NCI-H1048 (cell line): ENCODE measurements around the gene ADGRD1.

Experiments used
- DNase-seq: peaks from one replicate; lab custom pipeline; 2025; lab: John Stamatoyannopoulos, UW

The ADGRD1 gene

DNA sequence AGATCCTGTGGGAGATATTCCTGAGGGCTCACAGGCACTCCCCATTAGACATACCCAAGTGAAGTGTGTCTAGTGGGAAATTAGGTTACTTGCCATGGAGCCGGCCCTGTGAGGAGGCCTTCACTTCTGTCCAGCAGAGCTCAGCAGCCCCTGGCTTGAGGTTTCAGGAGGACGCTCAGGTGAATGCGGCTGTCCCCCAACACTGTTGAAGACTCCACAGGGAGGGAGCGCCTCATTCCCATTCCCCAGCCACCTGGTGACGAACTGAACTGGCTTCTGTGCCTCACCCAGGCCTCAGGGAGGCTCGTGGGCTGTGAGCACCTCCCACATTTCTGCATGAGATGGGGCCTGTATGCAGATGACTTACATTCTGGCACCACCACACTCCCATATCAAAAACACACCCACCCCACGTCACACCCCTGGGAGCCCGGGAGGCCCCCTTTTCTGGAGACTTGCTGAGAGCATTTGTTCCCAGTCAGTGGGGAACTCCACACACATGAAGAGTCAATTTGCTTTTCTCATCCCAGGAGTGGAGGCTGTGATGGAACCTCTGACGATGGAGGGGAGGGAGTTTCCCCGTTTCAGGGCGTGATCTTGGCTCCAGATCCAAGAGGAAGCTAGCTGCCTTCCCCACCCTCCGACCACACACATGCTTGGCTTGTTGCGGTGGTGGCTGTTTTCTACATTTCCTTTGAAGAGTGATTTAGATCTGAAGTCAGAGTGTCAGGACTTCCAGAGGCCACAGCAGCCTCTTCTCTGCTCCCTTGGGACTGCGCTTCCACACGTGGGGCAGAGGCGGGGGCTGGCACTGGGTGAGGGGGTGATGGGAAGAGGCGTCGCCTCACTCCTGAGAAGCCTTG, 120.7 kb downstream of the ADGRD1 start:
- no peak for DNase-seq

DNA sequence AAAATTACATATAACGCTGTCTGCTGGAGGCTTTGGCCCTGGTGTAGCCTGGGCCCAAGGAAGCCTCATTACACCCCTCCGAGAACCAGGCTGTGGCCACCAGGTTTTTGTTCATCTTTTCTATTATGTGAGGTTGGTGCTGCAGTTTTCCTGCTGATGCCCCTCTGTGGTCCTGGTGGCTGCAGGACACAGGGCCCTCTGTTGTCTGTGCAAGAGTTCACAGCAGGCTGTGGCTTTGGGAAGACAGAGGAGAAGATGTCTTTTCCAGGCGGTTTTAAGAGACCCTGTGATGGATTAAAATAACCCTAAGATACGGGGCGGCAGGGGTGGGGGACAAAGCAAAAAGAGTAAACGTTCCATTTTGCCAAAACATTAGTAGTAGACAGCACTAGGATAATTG, 121.5 kb downstream of the ADGRD1 start:
- no peak for DNase-seq

DNA sequence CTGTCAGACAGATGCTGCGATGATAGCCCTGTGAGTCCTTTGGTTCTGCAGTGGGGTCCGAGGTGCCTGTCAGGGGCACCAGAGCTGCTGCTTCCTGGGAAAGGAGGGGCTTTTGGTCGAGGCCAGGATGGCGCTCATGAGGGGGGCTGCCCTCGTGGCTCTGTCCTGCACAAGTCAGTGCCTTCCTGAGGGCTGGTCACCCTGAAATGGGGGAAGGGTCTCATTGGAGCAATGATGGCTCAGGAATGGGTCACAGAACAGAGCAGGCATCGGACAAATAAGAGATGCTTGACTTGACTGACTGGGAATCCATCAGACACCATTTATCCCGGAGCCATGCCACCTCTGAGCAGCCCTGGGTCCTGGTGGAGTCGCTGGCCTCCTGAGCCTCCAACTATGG, 121.9 kb downstream of the ADGRD1 start:
- DNase-seq: no peak

DNA sequence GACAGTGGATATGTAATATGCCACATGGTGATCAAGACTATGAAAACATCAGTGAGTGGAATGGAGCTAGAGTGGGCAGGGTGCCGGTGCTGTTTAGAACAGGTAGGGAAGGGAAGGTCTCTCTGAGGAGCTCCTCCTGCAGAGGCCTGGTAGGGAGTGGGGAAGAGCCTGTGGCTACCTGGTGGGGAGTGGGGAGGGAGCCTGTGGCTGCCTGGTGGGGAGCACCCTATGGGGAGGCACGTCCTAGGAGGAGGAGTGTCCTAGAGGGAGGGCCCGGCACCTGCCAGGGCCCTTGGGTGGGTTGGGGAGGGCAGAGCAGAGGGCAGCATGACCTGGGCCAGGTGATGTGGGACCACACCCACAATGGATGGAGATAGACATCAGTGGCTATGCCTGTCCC, 122.6 kb downstream of the ADGRD1 start:
- no peak for DNase-seq

DNA sequence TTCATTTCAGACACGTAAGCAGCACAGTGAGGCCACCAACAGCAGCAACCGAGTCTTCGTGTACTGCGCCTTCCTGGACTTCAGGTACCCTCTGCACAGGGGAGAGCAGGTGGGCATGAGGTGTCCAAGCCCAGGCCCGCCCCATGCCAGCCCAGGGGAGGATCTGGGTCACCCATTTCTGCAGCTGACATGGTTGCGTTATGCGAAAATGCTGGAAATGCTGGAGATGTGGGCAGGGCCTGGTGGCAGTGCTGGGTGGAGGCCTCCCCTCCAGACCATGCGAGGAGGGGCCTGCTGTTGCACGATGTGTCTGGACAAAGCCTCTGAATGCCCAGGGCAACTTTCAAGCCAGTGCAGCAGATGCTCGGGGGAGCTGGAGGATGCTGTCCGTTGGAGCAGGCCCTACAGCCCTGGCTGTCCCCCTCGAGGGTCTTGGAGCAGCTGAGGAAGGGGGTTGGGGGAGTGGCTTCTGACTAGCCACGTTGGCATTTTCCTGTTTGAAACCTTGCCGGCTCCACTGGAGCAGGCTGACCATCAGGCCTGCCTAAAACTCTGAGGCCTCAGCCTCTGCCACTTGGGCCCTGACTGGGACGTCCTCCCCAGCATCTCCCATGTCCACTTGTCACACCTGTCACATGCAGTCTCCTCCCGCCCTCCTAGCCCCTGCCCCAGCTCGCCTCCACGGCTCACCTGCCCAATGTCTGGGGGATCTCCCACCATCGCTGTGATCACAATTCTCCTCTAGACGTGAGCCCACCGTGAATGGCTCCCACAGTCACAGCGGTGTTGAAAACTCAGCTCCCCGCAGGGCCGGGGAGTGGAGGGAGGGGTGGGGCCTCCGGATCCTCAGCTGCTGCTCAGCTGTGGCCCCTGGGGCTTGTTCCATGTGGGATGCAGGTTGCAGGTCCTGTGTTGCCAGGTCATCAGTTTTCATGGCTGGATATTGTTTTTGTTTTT, 123.4 kb downstream of the ADGRD1 start:
- DNase-seq: no peak

DNA sequence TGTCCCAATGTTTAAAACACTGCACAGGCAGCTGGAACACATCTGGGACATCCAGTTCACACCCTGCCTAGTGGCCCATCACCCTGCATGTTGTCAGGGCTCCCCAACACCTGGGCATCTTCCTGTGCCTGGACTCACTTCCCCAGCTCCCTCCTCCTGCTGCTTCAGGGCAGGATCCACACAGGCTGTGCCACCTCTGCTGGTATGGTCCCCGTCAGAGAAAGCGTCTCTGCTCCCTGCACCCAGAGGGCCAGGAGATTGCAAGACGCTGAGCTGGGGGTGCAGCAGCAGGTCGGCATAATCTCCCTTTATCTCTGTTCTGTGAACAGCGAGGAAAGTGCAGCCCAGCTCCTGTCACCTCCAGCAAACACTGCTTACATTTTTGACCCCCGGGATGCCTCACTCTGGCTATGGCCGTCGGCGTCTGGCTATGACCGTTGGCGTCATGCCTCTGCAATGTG, 124.3 kb downstream of the ADGRD1 start:
- no peak for DNase-seq

DNA sequence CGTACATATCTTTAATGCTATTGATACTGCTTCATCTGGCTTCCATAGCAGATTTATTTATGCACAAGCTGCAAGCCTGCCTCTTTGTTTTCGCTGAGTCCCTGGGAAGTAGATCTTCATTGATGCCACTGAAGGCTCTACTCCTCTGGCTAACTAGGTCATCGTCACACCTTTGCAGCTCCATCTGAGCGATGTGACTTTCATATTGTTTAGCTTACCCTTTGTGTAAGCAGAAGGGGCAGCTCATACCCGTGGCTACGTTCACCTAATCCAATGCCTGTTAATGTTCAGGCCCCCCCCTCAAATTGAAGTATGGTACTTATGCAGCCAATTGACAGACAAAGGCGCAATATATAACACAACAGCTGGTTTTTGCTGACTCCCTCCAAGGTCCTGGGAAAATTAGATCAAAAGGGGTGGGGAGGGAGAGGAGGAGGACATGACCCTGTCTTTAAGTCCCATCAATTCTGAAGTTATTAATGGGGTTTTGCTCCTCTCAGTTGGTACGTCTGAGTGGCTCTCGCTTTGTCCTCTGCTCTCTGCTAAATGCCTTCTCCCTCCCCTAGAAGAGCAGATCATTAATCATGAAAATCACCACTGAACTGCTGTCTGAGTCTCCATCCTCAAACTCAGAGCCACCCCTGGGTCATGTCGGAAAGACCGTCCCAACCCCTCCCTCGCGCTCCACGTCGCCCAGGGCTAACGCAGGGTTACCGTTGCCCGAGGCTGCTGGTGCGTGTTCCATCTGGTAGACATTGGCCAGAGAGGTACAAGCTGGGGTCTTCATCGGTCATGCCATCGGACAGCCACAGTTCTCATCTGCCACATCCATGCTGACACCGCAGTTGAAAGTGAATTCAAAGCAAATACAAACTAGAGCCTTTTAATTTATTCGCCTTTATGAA, 128.8 kb downstream of the ADGRD1 start:
- DNase-seq: no peak

DNA sequence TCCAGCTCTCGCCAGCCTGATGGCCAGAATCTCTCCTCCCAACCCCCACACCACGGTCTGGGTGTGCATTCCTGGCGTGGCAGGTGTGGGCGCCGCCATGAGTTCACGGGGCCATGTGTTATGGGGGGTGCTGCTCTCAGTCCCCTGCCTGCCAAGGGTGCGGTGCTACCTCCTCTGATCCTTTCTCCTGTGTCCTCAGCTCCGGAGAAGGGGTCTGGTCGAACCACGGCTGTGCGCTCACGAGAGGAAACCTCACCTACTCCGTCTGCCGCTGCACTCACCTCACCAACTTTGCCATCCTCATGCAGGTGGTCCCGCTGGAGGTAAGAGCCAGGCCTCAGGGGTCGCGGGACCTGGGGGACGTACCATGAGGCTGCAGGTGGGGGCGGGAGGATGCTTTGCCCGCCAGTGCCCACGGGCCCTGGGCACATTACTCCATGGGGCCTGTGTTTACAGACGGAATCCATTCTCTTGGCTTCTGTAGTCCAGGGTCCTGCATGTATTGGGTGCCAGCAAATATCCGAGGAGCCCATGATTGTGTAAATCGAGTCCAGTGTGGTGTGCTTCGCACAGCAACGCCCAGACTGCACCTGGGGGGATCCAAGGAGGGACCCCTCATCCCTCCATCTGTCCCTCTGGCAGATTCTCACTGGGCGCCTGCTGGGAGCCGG, 130.8 kb downstream of the ADGRD1 start:
- no peak for DNase-seq

DNA sequence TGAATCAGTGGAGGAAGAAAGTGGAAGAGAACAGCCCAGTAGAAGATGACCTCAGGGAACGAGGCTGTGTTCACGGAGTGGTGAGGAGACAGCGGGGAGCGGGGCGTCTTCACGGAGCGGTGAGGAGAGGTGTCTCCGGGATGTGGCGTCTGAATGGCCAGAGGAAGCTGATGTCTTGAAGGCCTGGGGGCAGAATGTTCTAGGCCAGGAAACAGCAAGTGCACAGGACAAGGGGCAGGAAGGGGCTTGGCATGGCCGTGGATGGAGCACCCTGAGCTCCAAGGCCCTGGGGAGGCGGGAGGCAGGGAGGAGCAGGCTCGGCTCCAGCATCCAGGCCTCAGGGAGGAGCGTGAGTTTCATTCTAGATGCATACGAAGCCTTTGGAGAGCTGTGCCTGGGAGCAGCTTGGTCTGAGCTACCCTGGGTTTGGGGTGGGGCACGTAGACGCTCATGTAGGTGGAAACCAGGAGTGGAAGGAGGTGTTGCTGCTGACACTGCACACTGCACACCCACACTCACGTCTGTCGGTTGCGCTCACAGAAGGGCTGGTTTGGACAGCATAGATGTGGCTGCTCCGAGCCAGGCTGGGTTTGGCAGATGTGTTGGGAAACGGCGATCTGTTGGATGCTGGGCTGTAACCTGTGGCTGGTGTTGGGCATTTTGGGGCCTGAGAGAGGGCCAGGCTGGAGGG, 131.6 kb downstream of the ADGRD1 start:
- DNase-seq: no peak

DNA sequence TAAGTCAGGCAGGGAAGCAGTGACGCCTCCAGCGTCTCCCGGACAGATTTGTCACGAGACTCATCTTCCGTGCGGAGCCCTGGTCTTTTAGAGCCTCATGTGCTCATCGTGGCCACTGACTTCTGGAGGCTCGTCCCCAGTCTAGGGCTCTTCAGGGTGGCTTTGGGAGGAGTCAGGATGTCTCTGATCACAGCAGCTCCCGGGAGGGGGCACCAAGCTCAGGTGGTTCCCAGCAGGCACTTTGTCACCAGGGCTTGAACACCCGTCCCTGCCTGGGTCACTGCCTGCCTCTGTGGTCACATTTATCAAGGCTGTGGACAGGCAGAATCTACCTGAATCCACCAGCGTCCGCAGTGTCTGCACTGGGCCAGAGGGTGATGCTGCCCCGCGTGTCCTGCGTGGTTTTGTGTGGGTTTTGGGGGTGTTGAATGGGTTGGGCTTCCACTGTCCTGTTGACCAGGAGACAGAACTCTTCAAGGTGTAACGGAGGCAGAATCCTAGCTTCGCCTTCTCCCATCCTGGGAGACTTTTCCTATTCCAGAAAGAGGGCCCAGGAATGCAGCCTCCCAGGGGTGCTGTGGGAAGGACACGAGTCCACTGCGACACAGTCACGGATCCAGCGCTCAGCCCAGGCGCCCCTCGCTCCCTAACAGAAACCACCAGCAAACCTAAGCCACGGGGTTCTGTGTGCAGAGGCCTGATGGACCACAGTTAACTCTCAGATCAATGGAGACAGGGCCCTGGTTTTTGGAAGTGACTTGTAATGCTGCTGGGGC, 132.3 kb downstream of the ADGRD1 start:
- DNase-seq: no peak

DNA sequence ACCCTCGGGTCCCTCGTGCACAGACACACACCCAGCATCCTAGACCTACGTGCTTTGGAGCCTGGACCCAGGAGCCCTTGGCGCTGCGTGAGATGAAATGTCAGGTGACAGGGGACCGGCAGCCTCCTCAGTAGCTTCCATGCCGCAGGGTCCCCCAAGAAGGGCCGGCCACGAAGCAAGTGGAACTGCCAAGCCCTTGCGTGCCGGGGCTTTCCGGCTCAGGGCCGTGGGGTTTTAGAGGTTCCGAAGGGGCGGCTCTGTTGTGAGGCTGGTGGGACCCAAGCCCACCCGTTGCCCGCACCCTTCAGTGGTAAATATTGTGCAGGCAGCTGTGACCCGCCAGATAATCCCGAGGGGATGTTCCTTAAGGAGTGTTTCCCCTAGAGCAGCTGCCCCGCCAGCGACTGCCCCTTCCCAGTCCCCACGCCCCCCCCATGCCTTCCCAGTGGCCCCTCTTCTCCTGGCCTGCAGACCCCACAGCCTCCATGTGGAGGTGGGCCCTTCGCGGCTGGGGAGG, 133.7 kb downstream of the ADGRD1 start:
- no peak for DNase-seq

DNA sequence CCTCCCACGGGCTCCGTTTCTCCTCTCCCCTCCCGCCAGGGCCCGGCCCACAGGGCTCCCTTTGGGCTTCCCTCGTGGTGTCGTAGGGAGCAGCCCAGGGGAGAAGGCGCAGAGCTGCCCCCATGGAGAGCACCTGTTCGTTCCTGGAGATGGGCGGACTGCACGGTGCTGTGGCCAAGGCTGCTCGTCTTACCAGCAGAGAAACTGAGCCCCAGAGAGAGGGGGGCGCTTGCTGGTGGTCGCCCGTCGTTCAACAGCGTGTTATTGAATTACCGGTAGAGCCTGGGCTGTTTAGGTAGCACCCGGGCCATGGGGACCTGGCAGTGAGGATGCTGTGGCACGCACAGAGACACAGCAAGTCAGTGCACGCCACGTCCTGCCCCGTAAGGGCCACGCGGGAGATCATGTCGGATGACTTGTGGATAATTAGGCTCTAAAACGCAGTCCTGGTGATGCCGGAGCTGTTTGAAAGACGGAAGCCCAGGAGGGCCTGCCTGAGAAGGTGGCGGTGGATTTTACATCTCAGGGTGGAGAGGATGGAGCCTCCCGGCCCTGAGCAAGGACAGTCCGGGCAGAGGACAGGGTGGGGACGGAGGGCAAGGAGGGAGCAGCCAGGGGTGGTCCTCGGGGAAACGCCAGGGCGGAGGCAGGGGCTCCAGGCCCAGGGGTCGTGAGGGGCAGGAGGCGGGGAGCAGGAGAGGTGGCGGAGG, 134.4 kb downstream of the ADGRD1 start:
- no peak for DNase-seq

DNA sequence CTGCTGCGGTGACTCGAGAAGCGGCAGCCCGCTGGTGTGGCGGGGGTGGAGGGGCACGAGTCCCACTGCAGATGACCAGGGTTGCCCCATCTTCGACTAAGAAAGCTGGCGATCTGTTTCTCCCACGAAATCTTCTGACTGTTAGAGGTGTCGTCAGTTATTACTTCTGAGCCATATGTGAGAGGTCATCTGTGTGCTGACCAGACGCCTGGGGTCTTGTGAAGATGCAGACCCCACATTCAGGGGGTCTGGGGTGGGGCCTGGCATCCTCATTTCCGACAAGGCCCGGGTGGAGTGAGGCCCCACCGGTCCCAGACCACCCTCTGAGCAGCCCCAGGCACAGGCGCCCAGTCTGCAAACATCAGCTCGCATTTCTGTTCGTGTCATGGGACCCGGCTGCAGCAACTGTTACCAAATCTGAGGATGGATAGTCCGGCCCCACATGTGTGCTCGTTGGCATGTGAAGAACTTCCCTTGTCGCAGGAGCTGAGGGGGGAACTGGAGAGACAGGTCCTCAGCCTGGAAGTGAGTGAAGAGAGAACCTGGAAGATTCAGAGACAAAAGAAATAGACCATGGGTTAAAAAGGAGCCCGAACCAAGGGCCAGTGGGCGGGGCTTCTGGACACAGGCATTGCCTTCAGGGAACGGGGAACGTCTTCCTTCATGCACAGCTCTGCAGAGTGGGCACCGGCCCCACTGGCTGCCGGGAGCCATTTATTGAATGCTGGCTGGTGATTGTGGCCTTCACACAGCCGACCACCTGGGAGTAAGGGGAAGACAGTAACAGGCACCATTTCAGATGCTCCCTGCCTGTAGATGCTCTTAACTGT, 135.2 kb downstream of the ADGRD1 start:
- no peak for DNase-seq

DNA sequence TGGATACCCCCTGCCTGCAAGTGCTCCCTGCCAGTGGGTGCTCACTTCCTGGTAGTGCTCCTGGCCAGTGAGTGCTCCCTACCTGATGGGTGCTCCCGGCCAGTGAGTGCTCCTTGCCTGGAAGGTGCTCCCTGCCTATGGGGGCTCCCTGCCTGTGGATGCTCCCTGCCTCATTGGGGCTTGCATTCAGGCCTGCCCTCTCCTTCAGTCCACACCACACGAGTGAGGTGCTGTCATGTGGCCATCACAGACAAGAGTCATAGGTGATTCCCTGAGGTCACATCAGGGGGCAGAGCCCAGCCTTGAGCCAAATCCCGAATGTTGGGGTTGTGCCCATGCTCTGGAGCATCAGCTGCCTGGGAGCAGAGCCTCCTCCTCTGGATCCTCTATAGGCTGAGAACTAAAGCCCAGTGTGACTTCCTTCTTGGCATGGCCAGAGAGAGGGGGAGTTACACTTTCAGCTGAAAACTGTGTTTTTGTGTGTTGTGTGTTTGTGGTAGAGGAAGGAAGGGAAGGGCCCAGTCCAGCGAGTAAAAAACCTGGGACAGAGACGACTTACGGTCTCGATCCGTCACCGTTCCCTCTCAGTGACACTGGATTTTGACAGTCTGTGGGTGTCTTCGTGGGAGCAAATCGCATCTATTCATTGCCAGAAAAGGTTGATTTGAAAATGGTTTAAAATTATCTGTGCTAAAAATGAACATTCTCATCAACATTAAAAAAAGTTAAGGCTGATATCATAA, 136.0 kb downstream of the ADGRD1 start:
- DNase-seq: no peak

DNA sequence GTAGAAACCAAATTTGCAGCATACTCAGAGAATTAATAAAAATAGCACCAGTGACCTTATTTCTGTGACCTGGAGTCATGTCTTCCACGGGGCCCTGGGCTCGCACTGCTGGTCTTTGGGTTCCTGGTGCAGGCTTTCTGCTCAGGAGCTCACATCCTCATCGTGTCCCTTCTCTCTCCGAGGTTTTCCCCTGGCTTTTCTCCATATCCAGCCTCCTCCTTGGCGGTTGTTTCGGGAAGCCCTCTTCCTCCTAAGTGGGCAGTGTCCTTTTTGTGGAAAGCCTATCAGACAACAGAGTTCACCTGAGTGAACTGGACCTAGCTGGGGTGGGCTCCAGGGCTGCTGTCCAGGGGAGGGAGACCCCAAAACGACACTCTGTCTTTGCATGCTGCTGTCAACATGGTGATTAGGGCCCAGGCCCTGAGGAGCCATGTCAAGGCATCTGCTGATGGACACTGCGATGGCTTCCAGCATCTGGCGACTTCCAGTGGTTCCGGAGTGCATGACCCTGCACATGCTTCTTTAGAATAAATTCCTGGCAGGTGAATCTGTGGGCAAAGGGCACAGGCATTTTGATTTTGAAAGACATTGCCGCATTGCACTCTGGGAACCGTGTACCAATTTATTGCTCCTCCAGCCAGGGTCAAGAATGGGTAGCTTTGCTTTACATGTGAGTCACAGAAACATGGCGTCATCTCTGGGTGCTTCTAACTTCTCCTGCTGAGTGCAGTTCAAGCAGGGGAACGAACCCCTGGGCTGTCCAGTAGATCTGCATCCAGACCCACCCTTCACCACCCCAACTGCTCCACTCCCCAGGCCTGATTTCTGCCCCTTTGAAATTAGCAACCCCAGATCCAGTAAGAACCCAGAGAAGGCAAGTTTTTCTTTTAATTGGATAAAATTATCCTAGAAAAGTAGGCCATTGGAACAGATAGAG, 136.8 kb downstream of the ADGRD1 start:
- no peak for DNase-seq

DNA sequence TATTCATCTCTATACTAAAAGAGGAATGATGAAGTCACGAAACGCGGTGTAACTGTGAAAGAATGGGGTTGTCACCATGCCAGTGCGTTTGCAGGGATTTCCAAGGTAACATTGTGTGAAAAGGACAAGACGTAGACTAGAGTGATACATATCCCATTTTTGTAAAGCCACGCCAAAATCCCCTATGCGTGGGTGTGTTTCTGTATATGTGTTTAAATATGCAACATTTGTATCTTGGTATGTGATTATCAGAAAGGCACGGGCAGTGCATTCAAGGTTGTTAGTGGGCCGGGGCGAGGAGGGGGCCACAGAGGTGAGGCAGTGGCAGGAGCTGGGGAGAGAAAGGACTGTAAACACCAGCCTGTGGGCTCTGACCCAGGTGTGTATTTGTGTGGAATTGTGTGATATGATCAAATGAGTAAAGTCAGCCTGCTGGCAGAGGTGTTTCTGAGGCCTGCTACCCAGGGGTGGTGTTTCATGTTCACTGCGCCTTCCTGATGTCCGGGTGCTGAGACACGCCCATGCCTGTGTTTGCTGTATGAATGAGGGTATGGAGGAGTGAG, 137.8 kb downstream of the ADGRD1 start:
- DNase-seq: no peak
